ENCODE measurements around the gene TSR2.
"Not testable (repeated sequence)": the region's sequence is repeated elsewhere in the genome, so short reads cannot be mapped to it uniquely, and the experiment has no call there.

The TSR2 gene

DNA sequence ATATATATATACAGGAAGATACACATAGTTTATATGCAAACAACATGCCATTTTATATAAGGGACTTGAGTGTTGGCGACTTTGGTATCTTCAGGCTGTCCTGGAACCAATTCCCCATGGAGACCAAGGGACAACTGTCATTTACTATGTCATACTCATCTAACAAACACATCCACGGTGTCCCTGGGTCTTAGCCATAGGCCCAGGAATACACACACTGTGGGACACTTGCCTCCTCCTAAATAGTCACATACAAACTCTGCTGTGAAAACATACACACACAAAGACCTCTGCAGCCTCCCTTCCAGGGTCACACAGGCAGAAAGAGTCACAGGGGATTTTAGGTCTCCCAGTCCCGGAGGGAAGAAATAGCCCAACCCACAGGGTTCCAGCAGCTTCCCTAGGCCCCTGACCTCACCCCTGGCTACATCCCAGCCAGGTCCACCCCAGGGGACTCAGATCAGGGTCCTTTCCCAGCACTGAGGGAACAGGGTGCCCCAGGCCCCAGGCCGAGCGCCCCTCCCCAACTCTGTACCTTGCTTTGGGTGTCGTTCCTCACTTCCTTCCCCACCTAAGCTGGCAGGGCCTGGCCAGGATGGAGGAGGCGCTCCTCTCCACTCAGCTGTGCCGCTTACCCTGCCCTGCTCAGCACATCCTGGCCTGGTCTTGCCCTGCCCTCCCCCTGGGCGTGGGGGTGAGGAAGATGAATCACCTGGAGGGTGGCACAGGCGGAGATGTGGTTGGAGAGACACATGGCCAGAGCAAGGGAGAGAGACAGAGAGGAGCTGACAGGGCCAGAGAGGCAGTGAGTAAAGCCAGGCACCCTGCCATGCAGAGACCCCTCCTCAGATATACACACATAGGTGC, 34.0 kb downstream of the TSR2 start:
- DNase-seq (ENCODE audit: low read depth in 2 of 2, low spot score in 1 of 2), result no peak

DNA sequence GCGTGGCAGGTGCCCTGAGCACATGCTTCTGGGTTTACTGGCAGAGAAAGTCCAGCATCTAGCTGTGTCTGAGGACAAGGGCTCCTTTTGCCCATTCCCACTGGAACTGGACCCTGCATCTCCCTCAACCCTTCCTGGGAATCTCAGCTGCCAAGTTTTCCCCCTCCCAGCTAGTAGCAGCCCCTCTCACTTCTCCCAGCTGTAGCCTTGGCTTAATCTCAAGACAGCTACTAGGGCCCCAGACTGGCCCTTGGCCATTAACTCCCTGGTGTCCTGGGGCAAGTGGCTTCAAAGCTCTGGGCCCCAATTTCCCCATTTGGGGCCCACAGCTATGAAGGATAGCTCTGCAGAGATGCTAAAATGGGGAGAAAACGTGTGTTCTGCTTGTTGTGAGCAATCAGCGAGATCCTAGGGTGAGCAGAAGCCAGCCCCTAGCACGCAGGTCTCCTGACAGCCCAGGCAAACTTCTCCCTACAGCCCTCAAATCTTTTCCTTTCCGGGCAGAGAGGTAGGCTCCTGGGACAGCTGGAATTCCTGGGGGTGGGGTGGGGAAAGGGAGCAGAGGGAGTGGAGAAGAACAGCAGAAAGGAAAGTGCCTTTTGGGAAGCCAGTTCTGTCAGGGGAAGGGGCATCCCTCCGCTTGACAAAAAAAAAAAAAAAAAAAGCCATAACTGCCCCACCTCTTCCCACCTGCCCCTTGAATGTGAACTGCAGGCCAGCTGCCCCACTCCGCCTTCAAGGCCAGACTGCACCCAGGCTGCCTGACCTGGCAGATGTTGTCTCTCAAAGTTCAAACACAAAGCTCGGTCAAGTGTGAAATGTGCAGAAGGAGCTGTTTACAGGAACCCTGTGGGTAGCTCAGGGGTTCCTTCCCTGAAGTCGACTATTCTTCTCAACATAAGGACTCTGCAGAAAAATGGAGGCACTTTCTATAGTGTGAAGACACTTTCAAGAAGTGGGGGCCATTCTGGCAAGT, 39.2 kb downstream of the TSR2 start:
- DNase-seq (ENCODE audit: low read depth in 2 of 2, low spot score in 1 of 2), result no peak

DNA sequence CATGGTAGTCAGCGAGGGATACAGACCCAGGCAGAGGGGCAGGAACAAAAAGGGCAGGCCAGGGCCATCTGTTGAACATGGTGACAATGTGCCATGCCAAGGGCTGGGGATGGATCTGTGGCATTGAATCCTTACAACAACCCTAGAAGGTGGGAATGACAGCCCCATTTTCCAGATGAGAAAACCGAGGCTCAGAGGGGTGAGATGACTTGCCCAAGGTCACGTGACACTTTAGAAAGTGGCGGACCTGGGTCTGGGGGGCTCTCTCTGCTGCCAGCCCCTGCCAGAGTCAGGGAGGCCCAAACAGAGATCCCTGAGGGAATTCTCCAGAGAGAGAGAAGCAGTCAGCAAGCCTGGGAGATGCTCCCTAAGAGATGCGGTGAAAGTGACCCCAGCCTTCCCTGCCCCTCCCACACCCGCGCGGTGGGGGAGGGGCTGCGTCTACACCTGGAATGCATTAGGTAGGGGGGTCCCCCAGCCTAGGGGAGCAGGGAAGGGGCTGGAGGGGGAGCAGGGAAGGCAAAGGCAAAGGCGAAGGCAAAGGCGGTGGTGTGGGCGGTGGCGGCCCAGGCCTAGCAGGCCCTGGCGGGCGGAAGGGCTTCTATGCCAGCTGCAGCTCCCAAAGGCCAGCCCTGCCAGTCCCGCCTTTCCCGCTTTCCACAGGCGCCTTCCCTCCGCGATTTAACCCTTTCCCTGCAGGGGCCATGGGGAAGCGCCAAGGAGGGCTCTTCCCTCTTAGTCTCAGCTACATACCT, 42.8 kb downstream of the TSR2 start:
- no peak for DNase-seq (ENCODE audit: low read depth in 2 of 2, low spot score in 1 of 2)

DNA sequence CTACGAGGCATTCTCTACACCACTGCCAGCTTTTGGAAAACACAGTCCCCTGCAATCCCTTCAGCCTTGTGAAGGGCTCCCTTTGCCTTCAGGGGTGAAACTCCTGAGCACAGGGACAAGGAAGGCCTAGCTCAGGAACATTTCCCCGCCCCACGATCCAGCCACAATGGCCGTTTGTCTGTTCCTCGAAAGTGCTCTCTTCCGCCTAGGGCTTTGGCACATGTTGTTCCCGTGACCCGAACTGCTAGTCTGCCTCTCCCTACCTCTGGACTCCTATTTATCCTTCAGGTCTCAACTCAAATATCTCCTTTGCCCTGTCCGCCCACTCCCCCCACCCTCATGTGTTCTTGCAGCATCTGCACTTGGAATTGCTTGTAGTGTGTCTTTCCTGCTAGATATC, 43.7 kb downstream of the TSR2 start:
- no peak for DNase-seq (ENCODE audit: low read depth in 2 of 2, low spot score in 1 of 2)

DNA sequence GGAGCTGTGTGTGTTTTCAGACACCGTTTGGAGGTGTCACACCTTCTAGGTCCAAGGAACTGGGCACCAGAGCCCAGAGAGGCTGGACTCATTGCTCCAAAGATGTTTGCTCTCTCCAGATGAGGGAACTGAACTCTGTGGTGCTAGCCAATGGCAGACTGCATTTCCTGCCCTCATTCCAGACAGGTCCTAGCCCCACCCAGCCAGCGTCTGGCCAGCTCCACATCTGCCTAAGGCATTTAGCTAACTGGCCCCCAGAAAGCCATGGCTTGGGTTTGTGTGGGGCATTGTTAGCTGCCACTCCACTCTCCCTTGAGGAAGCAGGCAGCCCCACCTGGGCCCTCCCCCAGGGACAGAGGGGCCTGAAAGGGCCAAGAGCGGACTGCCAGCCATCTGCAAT, 44.5 kb downstream of the TSR2 start:
- DNase-seq (ENCODE audit: low read depth in 2 of 2, low spot score in 1 of 2), result no peak

DNA sequence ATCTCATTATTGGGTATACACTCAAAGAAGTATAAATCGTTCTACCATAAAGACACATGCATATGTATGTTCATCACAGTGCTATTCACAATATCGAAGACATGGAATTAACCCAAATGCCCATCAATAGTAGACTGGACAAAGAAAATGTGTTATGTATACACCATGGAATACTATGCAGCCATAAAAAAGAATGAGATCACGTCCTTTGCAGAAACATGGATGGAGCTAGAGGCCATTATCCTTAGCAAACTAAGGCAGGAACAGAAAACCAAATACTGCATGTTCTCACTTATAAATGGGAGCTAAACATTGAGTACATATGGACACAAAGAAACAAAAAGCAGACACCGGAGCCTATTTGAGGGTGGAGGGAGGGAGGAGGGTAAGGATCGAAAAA, 49.6 kb downstream of the TSR2 start:
- not testable (repeated sequence) for DNase-seq (ENCODE audit: low read depth in 2 of 2, low spot score in 1 of 2)

DNA sequence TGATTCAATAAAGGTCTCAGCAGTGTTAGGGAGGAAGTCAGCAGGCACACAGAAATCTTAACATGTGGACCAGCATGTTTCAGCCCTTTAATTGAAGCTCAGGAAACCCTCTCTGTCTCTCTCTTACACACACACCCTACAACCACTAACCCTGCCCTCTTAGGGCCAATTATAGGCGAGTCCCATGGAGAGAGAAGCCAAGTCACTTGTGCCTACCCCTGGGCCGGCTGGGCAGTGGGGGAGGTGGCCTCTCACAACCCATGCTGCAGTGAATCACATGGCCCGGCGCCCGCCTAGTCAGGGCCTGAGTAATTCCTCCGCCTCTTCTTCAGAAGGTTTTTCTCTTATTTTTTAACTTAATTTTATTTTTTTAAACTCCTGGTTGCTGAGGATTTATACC, 52.1 kb downstream of the TSR2 start:
- DNase-seq (ENCODE audit: low read depth in 2 of 2, low spot score in 1 of 2), result no peak

DNA sequence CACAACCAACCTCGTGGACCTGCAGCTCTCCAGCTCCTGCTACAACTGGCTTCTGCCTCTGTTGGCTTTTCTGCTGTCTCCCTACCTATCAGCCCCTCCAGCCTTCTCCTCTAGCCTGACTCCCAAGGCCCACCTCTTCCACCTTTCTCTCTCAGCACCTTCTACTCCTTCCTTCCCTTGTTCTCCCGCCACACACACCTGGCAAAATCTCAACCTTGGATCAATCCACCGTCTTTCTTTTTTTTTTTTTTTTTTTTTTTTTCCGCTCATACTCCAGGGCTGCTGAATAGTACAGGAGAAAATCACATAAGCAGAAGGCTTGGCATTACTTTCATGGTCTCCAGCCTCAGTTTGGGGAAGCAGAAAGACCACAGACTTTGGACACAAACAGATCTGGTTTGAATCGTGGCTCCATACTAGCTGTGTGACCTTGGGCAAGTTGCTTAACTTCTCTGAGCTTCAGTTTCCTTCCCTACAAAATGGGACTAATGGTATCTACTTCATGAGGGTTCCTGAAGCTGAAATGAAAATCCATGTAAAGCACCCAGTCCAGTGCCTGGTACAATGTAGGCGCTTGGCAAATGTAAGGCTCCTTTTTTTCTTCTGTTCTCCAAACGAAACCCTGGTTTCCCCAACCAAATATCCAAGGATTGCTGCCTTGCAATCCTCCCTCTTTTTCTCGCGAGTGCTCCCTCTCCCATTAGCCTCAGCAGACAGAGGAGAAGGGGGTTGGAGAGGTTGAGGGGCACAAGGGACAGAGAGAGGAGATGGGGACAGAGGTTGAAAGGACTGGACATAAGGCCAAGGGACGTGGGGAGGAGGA, 54.2 kb downstream of the TSR2 start:
- DNase-seq (ENCODE audit: low read depth in 2 of 2, low spot score in 1 of 2), result no peak

Measured in stimulated activated CD8-positive, alpha-beta memory T cell treated with anti-CD3 and anti-CD28 coated beads, Interleukin-4, amount 100 ng/mL, for 4 hours (primary cell).